ENCODE data around the gene STMND1. TPM values are rescaled to one million over a fixed set of nuclear protein-coding genes. Genes with fewer than 3 reads are reported as not detected.

Gene STMND1
- total and polyA plus RNA-seq, 2 of the 8 experiments (the other 6 are each of a cell fraction or from before 2014, with no cell fraction given) = not detected

- TF ChIP-seq CHD7 (IDR thresholded peaks at IDR 0.05; ENCODE audit: insufficient replicate concordance, low read length) (no peak), NANOG (IDR thresholded peaks at IDR 0.05; ENCODE audit: insufficient read depth, low read depth, low read length, poor library complexity, severe bottlenecking) (no peak), RXRA (IDR thresholded peaks at IDR 0.05; ENCODE audit: insufficient read depth, low read depth, low read length) (no peak), CHD2 (IDR thresholded peaks at IDR 0.05; ENCODE audit: low read length) (no peak), SP4 (IDR thresholded peaks at IDR 0.05; ENCODE audit: low read length) (no peak), HDAC6 (IDR thresholded peaks at IDR 0.05; ENCODE audit: low read depth, low read length) (no peak), JUN (IDR thresholded peaks at IDR 0.05; ENCODE audit: low read depth, low read length) (no peak), SUZ12 (IDR thresholded peaks at IDR 0.05; ENCODE audit: low read length) (no peak), RFX5 (IDR thresholded peaks at IDR 0.05; ENCODE audit: borderline replicate concordance, low read depth, low read length) (no peak)
Observed at GRCh38 chr6:17081860-17082508, 19.9 kb upstream of the STMND1 start (continued).

Data from H1 (cell line).